GM12878 (cell line): ENCODE data around the gene FBXL17. TPM values are rescaled to one million over a fixed set of nuclear protein-coding genes. Genes with fewer than 3 reads are reported as not detected.

ENCODE experiments used
- ATAC-seq: fragments of 200-7000 bp; cut with Tn5 transposase; 3 replicates; pipeline ENCODE4 v1.9.1; 2020; ENCODE audit warnings: mild to moderate bottlenecking, moderate library complexity
- BruUV-seq: library from RNA; stranded (reverse); fragments of 400-500 nt; replicated peaks from 2 replicates; lab custom pipeline; 2021; lab: Mats Ljungman, UMichigan
- CTCF ChIA-PET: fragments of 300-600 bp; sonication (Branson Sonifier 250); formaldehyde crosslinking; extraction: SDS; loops from one replicate; lab custom pipeline; 2021; ENCODE audit warnings: inconsistent platforms; lab: Yijun Ruan, JAX
- POLR2A ChIA-PET: fragments of 350-600 bp; formaldehyde crosslinking; extraction: SDS; loops from one replicate; lab custom pipeline; 2021; ENCODE audit warnings: inconsistent platforms; lab: Charles Lee
- RAD21 ChIA-PET: fragments of 300-600 bp; sonication (Branson Sonifier 250); formaldehyde crosslinking; loops from one replicate; lab custom pipeline; 2023; ENCODE audit warnings: antibody characterized with exemption; ENCODE audit not compliant: unreplicated experiment; lab: Charles Lee
- SMC1A ChIA-PET: fragments of 300-600 bp; sonication (Branson Sonifier 250); formaldehyde crosslinking; loops from one replicate; lab custom pipeline; 2023; ENCODE audit not compliant: unreplicated experiment, uncharacterized antibody; lab: Charles Lee
- DNase-seq: peaks from one replicate; pipeline ENCODE4 v3.0.0-alpha.2; 2011; ENCODE audit warnings: low read depth, low spot score
- FAIRE-seq: peaks from 3 replicates; lab custom pipeline; 2011; peaks lifted over from hg19 to GRCh38; lab: Jason Lieb, UNC
- H2AFZ ChIP-seq: 2 replicates; pipeline ENCODE4 v1.6.0; 2011; ENCODE audit warnings: low read depth, low read length, control low read depth; ENCODE audit not compliant: control insufficient read depth
- H3K27ac ChIP-seq: 2 replicates; pipeline ENCODE4 v1.5.1; 2011; ENCODE audit warnings: control low read depth; ENCODE audit not compliant: control insufficient read depth, insufficient read depth
- H3K27me3 ChIP-seq, 2 experiments: replicated peaks in 1 of 2; 2 replicates each; pipeline versions ENCODE4 v1.6.0 to v1.6.1; 2011; ENCODE audit warnings: low read length in 1 of 2; ENCODE audit not compliant: control insufficient read depth in 2 of 2, insufficient read depth in 2 of 2
- H3K36me3 ChIP-seq, 2 experiments: 2 replicates each; pipeline ENCODE4 v1.5.1; 2011; ENCODE audit warnings: low read length in 1 of 2; ENCODE audit not compliant: control insufficient read depth in 2 of 2, insufficient read depth in 2 of 2
- H3K4me1 ChIP-seq: 2 replicates; pipeline ENCODE4 v1.6.1; 2011; ENCODE audit warnings: mild to moderate bottlenecking, low read length, moderate library complexity, mixed read lengths; ENCODE audit not compliant: control insufficient read depth, insufficient read depth
- H3K4me2 ChIP-seq: 2 replicates; pipeline ENCODE4 v1.6.0; 2011; ENCODE audit warnings: control low read depth; ENCODE audit not compliant: control insufficient read depth, insufficient read depth
- H3K4me3 ChIP-seq: fragments of 200-600 bp; sonication (generic); 2 replicates; pipeline ENCODE4 v1.5.1; 2016
- H3K79me2 ChIP-seq: 2 replicates; pipeline ENCODE4 v1.6.0; 2011; ENCODE audit warnings: low read length; ENCODE audit not compliant: control insufficient read depth, insufficient read depth
- H3K9ac ChIP-seq: 2 replicates; pipeline ENCODE4 v1.8.0; 2011; ENCODE audit warnings: low read length, control low read depth, mixed read lengths; ENCODE audit not compliant: control insufficient read depth, insufficient read depth
- H3K9me3 ChIP-seq: replicated peaks from 3 replicates; pipeline ENCODE4 v1.5.1; 2011; ENCODE audit warnings: mild to moderate bottlenecking, low read length; ENCODE audit not compliant: control insufficient read depth, insufficient read depth
- H4K20me1 ChIP-seq: 2 replicates; pipeline ENCODE4 v1.6.0; 2011; ENCODE audit not compliant: control insufficient read depth, insufficient read depth
- ETV6 ChIP-seq, 2 experiments: fragments of 450-650 bp in 1 of 2; IDR thresholded peaks in 1 of 2; conservative IDR thresholded peaks in 1 of 2; 2 replicates each; pipeline ENCODE4 v1.6.1; 2014; ENCODE audit warnings: antibody characterized with exemption in 1 of 2, borderline replicate concordance in 1 of 2, low read depth in 1 of 2, mild to moderate bottlenecking in 1 of 2, moderate library complexity in 1 of 2
- KDM1A ChIP-seq: fragments of 200-600 bp; sonication (generic); IDR thresholded peaks from 2 replicates; pipeline ENCODE4 v1.6.1; 2016; ENCODE audit warnings: borderline replicate concordance
- MTA3 ChIP-seq: IDR thresholded peaks from 2 replicates; pipeline ENCODE4 v1.6.1; 2012; ENCODE audit warnings: low read length, inconsistent platforms, borderline replicate concordance
- MYC ChIP-seq: IDR thresholded peaks from 2 replicates; pipeline ENCODE4 v1.6.1; 2011; ENCODE audit warnings: mild to moderate bottlenecking, low read length, moderate library complexity, inconsistent platforms; ENCODE audit not compliant: insufficient read depth, insufficient replicate concordance, insufficient read length, severe bottlenecking
- NFIC ChIP-seq: IDR thresholded peaks from 2 replicates; pipeline ENCODE4 v1.6.1; 2012; ENCODE audit warnings: low read depth, mild to moderate bottlenecking, inconsistent platforms, low read length, moderate library complexity
- PAX5 ChIP-seq: IDR thresholded peaks from 2 replicates; pipeline ENCODE4 v1.6.1; 2011; ENCODE audit warnings: low read depth, low read length, borderline replicate concordance
- RFX5 ChIP-seq: IDR thresholded peaks from 2 replicates; pipeline ENCODE4 v1.6.1; 2011; ENCODE audit warnings: low read depth, low read length, improper control_type of control experiment
- SUPT20H ChIP-seq: IDR thresholded peaks from 2 replicates; pipeline ENCODE4 v1.6.1; 2011; ENCODE audit warnings: low read depth, mild to moderate bottlenecking, low read length, moderate library complexity, borderline replicate concordance; ENCODE audit not compliant: control insufficient read depth
- WGBS: methylation state at CpG from one replicate; pipeline ENCODE4 v1.1.6; 2016; ENCODE audit warnings: low lambda C conversion rate; ENCODE audit not compliant: insufficient replicate concordance, insufficient coverage; ENCODE audit errors: missing lambda C conversion rate; 5-methylcytosine and 5-hydroxymethylcytosine counted together
- in situ Hi-C: fragments of 300-500 bp; cut with MboI; formaldehyde crosslinking; loops from 9 replicates; pipeline ENCODE4 v1.14.3; 2018; ENCODE audit warnings: mixed read lengths
- intact Hi-C: fragments of 100-400 bp; cut with micrococcal nuclease; formaldehyde crosslinking; loops from one replicate; pipeline ENCODE4 v1.14.2; 2022; ENCODE audit not compliant: unreplicated experiment
- polyA plus RNA-seq, 11 experiments: library from polyadenylated mRNA; depleted of rRNA in 4 of 11; unstranded in 6 of 11; stranded (reverse) in 5 of 11; fragments of >200 nt; fragmentation: Nextera tagmentation in 4 of 11; fragmentation: Illumina TruSeq in 1 of 11; extraction: Ambion mirVana in 4 of 11; extraction: Trizol in 1 of 11; gene quantifications; 1 replicate in 1 of 11; 2 replicates in 10 of 11; pipeline versions ENCODE4 v1.2.1 to v1.2.3, GENCODE V29; 2011 to 2016; ENCODE audit warnings: inconsistent platforms in 2 of 11, missing spikeins in 2 of 11, low read depth in 1 of 11
- total RNA-seq, 4 experiments: library from RNA; depleted of rRNA in 3 of 4; stranded (reverse); fragments of >200 nt in 3 of 4; fragmentation: Illumina TruSeq in 1 of 4; extraction: Trizol in 1 of 4; gene quantifications; 2 replicates each; pipeline versions ENCODE4 v1.2.1 to v1.2.3, GENCODE V29; 2013 to 2021
- TF ChIP-seq, protein P1 (sequence below): fragments of 450-650 bp; IDR thresholded peaks from 2 replicates; pipeline ENCODE4 v1.6.1; 2018; ENCODE audit warnings: mild to moderate bottlenecking, low read depth, moderate library complexity; ENCODE audit not compliant: partially characterized antibody
- TF ChIP-seq, protein P2 (sequence below): fragments of 450-650 bp; formaldehyde crosslinking; IDR thresholded peaks from 2 replicates; pipeline ENCODE4 v1.5.0; 2022; ENCODE audit warnings: mild to moderate bottlenecking, missing genetic modification characterization
- TF ChIP-seq, protein P3 (sequence below): fragments of 150-350 bp; IDR thresholded peaks from 2 replicates; pipeline ENCODE4 v1.6.1; 2014; ENCODE audit warnings: mild to moderate bottlenecking, low read depth, low read length

The FBXL17 gene
- total and polyA plus RNA-seq, 10 of the 15 experiments (the other 5 are each of a cell fraction or from before 2014, with no cell fraction given), result 0.88 to 9.0 (median 4.4) TPM

DNA sequence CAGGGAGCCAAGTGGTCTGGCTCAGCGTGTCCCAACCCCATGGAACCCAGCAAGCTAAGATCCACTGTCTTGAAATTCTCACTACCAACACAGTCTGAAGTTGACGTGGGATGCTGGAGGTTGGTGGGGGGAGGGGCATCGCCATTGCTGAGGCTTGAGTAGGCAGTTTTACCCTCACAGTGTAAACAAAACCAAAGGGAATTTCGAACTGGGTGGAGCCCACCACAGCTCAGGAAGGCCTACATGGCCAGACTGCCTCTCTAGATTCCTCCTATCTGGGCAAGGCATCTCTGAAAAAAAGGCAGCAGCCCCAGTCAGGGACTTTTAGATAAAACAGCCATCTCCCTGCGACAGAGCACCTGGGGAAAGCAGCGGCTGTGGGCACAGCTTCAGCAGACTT is 17.1 kb upstream of the FBXL17 start:
- intact Hi-C loops, result no loop called here
- Histone ChIP-seq H3K27ac (no peak overlapping the region), H3K36me3 (no peaks in the 10 kb centered on the region), H3K79me2 (no peaks in the 10 kb centered on the region), H3K9me3 (no peaks in the 10 kb centered on the region; the same call in 2 of the 3 replicates), H3K9ac (no peak overlapping the region), H3K4me1 (no peaks in the 10 kb centered on the region), H3K4me3 (no peak overlapping the region), H3K4me2 (no peak overlapping the region), H4K20me1 (no peaks in the 10 kb centered on the region), H3K27me3 (no peaks in the 10 kb centered on the region), H2AFZ (no peak overlapping the region)
- in situ Hi-C loops, result no loop called here
- ChIA-PET RAD21 (interaction anchor here (0.6 to 1.3 kb wide), 2 partner anchors 16 to 139 kb away, joined by 3 to 4 read pairs; no protein-coding TSS in a partner anchor), POLR2A (no interaction called here), SMC1A (no interaction called here), CTCF (no interaction called here)
- WGBS, result 29% methylated on average over 6 of the region's 6 CpGs
- ATAC-seq (no peak), FAIRE-seq (no peak), DNase-seq (no peak)
- no TSS peak for BruUV-seq
- TF ChIP-seq PAX5, result no peak
- TF ChIP-seq, protein P1, sequence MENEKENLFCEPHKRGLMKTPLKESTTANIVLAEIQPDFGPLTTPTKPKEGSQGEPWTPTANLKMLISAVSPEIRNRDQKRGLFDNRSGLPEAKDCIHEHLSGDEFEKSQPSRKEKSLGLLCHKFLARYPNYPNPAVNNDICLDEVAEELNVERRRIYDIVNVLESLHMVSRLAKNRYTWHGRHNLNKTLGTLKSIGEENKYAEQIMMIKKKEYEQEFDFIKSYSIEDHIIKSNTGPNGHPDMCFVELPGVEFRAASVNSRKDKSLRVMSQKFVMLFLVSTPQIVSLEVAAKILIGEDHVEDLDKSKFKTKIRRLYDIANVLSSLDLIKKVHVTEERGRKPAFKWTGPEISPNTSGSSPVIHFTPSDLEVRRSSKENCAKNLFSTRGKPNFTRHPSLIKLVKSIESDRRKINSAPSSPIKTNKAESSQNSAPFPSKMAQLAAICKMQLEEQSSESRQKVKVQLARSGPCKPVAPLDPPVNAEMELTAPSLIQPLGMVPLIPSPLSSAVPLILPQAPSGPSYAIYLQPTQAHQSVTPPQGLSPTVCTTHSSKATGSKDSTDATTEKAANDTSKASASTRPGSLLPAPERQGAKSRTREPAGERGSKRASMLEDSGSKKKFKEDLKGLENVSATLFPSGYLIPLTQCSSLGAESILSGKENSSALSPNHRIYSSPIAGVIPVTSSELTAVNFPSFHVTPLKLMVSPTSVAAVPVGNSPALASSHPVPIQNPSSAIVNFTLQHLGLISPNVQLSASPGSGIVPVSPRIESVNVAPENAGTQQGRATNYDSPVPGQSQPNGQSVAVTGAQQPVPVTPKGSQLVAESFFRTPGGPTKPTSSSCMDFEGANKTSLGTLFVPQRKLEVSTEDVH, result no peak
- TF ChIP-seq, protein P2, sequence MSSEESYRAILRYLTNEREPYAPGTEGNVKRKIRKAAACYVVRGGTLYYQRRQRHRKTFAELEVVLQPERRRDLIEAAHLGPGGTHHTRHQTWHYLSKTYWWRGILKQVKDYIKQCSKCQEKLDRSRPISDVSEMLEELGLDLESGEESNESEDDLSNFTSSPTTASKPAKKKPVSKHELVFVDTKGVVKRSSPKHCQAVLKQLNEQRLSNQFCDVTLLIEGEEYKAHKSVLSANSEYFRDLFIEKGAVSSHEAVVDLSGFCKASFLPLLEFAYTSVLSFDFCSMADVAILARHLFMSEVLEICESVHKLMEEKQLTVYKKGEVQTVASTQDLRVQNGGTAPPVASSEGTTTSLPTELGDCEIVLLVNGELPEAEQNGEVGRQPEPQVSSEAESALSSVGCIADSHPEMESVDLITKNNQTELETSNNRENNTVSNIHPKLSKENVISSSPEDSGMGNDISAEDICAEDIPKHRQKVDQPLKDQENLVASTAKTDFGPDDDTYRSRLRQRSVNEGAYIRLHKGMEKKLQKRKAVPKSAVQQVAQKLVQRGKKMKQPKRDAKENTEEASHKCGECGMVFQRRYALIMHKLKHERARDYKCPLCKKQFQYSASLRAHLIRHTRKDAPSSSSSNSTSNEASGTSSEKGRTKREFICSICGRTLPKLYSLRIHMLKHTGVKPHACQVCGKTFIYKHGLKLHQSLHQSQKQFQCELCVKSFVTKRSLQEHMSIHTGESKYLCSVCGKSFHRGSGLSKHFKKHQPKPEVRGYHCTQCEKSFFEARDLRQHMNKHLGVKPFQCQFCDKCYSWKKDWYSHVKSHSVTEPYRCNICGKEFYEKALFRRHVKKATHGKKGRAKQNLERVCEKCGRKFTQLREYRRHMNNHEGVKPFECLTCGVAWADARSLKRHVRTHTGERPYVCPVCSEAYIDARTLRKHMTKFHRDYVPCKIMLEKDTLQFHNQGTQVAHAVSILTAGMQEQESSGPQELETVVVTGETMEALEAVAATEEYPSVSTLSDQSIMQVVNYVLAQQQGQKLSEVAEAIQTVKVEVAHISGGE (CRISPR knock-in tag), result no peak
- no peak for TF ChIP-seq RFX5
- TF ChIP-seq, protein P3, sequence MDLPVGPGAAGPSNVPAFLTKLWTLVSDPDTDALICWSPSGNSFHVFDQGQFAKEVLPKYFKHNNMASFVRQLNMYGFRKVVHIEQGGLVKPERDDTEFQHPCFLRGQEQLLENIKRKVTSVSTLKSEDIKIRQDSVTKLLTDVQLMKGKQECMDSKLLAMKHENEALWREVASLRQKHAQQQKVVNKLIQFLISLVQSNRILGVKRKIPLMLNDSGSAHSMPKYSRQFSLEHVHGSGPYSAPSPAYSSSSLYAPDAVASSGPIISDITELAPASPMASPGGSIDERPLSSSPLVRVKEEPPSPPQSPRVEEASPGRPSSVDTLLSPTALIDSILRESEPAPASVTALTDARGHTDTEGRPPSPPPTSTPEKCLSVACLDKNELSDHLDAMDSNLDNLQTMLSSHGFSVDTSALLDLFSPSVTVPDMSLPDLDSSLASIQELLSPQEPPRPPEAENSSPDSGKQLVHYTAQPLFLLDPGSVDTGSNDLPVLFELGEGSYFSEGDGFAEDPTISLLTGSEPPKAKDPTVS, result no peak
- TF ChIP-seq MTA3, result no peak
- no peak for TF ChIP-seq KDM1A
- TF ChIP-seq ETV6 (conservative IDR thresholded peaks at IDR 0.05 in 1 of 2, IDR thresholded peaks at IDR 0.05 in 1 of 2; ENCODE audit: borderline replicate concordance in 1 of 2, low read depth in 1 of 2), result no peak
- no peak for TF ChIP-seq MYC
- no peak for TF ChIP-seq SUPT20H
- no peak for TF ChIP-seq NFIC
